Motor neuron (in vitro differentiated cells): Measurements from ENCODE around the gene CACHD1. TPM values are rescaled to one million over a fixed set of nuclear protein-coding genes. Genes with fewer than 3 reads are reported as not detected.
"Not testable (repeated sequence)": the region's sequence is repeated elsewhere in the genome, so short reads cannot be mapped to it uniquely, and the experiment has no call there.

ENCODE experiments used
- ATAC-seq, 8 experiments: fragments of 200-7000 bp; cut with Tn5 transposase; replicated peaks in 6 of 8; 2 replicates each; pipeline ENCODE4 v1.8.0; 2021; ENCODE audit warnings: mild to moderate bottlenecking in 8 of 8, moderate library complexity in 8 of 8
- H3K27ac ChIP-seq, 2 donors: fragments of 250-450 bp; sonication (Bioruptor Pico); 2 replicates each; pipeline ENCODE4 v1.9.0; 2021; ENCODE audit warnings: antibody characterized with exemption in 2 of 2, mild to moderate bottlenecking in 2 of 2, moderate library complexity in 1 of 2
- H3K4me1 ChIP-seq, 2 donors: fragments of 250-450 bp; sonication (Bioruptor Pico); replicated peaks in 1 of 2; 2 replicates each; pipeline ENCODE4 v1.6.1; 2021; ENCODE audit warnings: antibody characterized with exemption in 2 of 2, mild to moderate bottlenecking in 2 of 2, moderate library complexity in 1 of 2
- H3K4me3 ChIP-seq, 5 donors: fragments of 250-450 bp; sonication (Bioruptor Pico); 2 replicates each; pipeline ENCODE4 v1.9.0; 2021; ENCODE audit warnings: antibody characterized with exemption in 5 of 5, mild to moderate bottlenecking in 5 of 5, moderate library complexity in 4 of 5
- WGBS, 10 experiments: fragments of 450-650 bp; shearing (Covaris generic); methylation state at CpG; one replicate each; pipeline ENCODE4 v1.0.0; 2022; 5-methylcytosine and 5-hydroxymethylcytosine counted together
- in situ Hi-C, 9 experiments: fragments of 400-800 bp; cut with MboI; loops; one replicate each; pipeline ENCODE4 v1.15.0; 2021; ENCODE audit warnings: low sequenced_read_pairs in 9 of 9, low pct_unique_long_range_greater_than_20kb in 2 of 9; ENCODE audit not compliant: unreplicated experiment in 9 of 9
- total RNA-seq, 8 experiments: library from RNA; unstranded; fragments of 300-600 nt; gene quantifications; 2 replicates each; pipeline versions ENCODE4 v1.2.3 to v1.2.4, GENCODE V29; 2022

CACHD1 gene
- total RNA-seq, 8 experiments from 2014 or later, result 18.6 to 54.2 (median 31.6) TPM

GRCh38 chr1:64696879-64697278 is 226.9 kb downstream of the CACHD1 start:
- no peak overlapping the region for H3K4me3 ChIP-seq
- no peak for ATAC-seq
- WGBS, 10 experiments, result 75 to 100% (median 94%) methylated on average over 1 to 3 of the region's 3 CpGs; no CpG with 5 or more reads in 1 of the 10 experiments
- H3K27ac ChIP-seq, result no peak overlapping the region
- in situ Hi-C loops, result loop anchor here in 2 of 9 experiments (25.0 kb wide), 2 partner anchors 365 to 435 kb away; no protein-coding TSS in a partner anchor
- peaks cover 0 to 4% of the 10 kb centered on the region in 2 donors for H3K4me1 ChIP-seq

GRCh38 chr1:64699327-64699726 is 229.4 kb downstream of the CACHD1 start:
- Histone ChIP-seq H3K4me1 (peaks cover 0 to 4% of the 10 kb centered on the region in 2 donors), H3K27ac (no peak overlapping the region), H3K4me3 (no peak overlapping the region)
- in situ Hi-C loops, result loop anchor here in 2 of 9 experiments (25.0 kb wide), 2 partner anchors 363 to 437 kb away; no protein-coding TSS in a partner anchor
- WGBS, 10 experiments, result 33 to 100% (median 57%) methylated on average over 1 to 8 of the region's 8 CpGs
- peak in 2 of 8 experiments; percentile 12 to 16 for ATAC-seq

DNA sequence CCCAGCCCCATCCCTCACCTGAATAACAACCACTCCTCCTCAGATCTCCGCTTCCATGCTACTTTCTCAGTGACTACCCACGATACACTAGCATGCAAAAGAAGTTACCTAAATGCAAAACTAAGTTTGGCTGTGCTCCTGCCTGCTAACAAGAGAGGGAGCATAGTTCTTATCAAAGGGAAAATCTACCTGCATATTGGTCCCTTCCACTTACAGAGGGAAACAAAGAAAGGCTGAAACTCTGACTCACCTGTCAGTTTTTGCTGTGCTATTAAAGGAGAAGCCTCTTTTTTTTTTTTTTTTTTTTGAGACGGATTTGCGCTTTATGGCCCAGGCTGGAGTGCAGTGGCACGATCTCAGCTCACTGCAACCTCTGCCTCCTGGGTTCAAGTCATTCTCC is 231.1 kb downstream of the CACHD1 start:
- ATAC-seq, result no peak
- peaks cover 0 to 4% of the 10 kb centered on the region in 2 donors for H3K4me1 ChIP-seq
- in situ Hi-C loops, result no loop called here
- no peak overlapping the region for H3K27ac ChIP-seq
- H3K4me3 ChIP-seq, result no peak overlapping the region
- 20 to 100% (median 80%) methylated on average over 1 to 5 of the region's 5 CpGs; no CpG with 5 or more reads in 1 of the 10 experiments for WGBS, 10 experiments

DNA sequence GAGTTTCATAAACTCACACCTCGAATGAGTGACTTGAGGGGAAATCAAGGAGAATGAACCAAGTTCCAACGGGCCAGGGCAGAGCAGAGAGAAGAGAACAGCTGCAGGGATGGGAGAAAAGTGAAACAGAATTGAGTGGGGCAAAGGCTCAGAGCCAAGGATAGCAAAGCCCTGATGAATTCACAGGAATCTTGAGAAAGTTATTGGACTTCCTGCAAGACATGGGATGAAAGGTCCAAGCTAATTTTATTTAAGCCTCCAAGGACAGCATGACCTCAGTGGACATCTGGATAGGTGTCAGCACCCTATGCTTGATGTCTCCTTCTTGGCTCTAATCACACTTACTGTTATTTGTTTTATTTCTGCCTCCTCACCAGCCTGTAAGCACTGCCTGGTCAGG is 232.0 kb downstream of the CACHD1 start:
- peaks cover 0 to 4% of the 10 kb centered on the region in 2 donors for H3K4me1 ChIP-seq
- 0 to 85% (median 72%) methylated on average over 1 to 2 of the region's 2 CpGs; no CpG with 5 or more reads in 2 of the 10 experiments for WGBS, 10 experiments
- no peak overlapping the region for H3K27ac ChIP-seq
- in situ Hi-C loops, result no loop called here
- no peak for ATAC-seq
- no peak overlapping the region for H3K4me3 ChIP-seq

DNA sequence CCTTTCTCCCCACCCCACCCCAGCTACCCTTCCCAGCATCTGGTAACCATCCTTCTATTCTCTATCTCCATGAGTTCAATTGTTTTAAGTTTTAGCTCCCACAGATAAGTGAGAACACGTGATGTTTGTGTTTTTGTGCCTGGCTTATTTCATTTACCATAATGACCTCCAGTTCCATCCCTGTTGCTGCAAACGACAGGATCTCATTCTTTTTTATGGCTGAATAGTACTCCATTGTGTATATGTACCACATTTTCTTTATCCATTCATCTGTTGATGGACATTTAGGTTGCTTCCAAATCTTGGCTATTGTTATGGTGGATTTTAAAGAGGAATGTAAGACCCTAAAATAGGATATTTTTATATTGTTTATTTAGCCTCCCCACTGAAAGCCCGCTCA is 232.7 kb downstream of the CACHD1 start:
- ATAC-seq, H3K4me1 ChIP-seq, H3K4me3 ChIP-seq, H3K27ac ChIP-seq, in situ Hi-C loops: not testable (repeated sequence)
- 30 to 100% (median 83%) methylated on average over 1 to 3 of the region's 3 CpGs; no CpG with 5 or more reads in 1 of the 10 experiments for WGBS, 10 experiments

- Histone ChIP-seq H3K27ac (no peak overlapping the region), H3K4me3 (no peak overlapping the region), H3K4me1 (peaks cover 0 to 4% of the 10 kb centered on the region in 2 donors)
- in situ Hi-C loops, result no loop called here
- WGBS, 10 experiments, result 43 to 100% (median 59%) methylated on average over 1 to 2 of the region's 2 CpGs; no CpG with 5 or more reads in 6 of the 10 experiments
- ATAC-seq, result no peak
These were observed 233.7 kb downstream of the CACHD1 start for GRCh38 chr1:64703600-64703999.

GRCh38 chr1:64705591-64705990 is 235.7 kb downstream of the CACHD1 start:
- in situ Hi-C loops, result no loop called here
- 0 to 20% (median 13%) methylated on average over 1 of the region's 1 CpG; no CpG with 5 or more reads in 3 of the 10 experiments for WGBS, 10 experiments
- H3K27ac ChIP-seq, result no peak overlapping the region
- no peak overlapping the region for H3K4me3 ChIP-seq
- H3K4me1 ChIP-seq, result no peaks in the 10 kb centered on the region
- ATAC-seq, result peak in 2 of 8 experiments; percentile 74 to 98

DNA sequence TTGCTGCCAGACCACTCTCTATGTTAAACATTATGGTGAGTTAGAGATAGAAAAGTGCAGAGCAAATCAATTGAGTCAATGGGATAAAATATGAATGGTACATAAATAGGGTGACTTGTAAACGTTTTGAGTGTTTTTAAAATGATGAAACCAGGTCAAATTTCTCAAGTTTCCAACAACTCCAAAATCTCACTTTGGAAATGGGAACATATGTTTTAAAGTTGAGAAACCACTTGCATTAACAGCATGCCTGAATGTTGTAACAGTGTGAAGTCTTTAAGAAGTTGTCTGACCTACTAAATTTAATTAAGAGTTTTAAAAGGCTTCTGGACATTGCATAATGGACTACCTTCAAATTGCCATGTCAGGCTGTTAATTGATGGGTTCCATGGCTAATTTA is 241.3 kb downstream of the CACHD1 start:
- no peak for ATAC-seq
- Histone ChIP-seq H3K4me3 (no peak overlapping the region), H3K27ac (no peak overlapping the region), H3K4me1 (no peaks in the 10 kb centered on the region)
- WGBS, 10 experiments, result 0 to 60% (median 41%) methylated on average over 1 of the region's 1 CpG
- in situ Hi-C loops, result no loop called here

DNA sequence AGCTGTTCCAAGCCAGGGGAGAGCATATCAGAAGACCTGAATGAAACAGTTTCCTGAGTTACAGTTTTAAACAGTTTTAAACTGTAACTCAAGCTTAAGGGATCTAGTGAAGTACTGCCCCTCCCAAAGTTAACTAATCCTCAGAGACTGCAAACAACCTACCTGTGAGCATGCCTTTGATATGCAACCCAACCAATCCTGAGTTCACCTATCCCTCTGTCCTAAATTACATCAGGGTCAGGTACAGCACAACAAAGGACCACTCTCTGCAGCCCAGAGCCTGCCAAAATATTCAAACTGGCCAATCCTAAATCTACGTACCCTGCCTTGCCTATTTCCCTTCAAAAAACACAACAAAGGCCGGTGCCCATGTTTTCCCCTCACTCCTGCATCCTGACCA is 242.1 kb downstream of the CACHD1 start:
- 35 to 100% (median 80%) methylated on average over 1 to 2 of the region's 2 CpGs; no CpG with 5 or more reads in 2 of the 10 experiments for WGBS, 10 experiments
- H3K27ac ChIP-seq, result no peak overlapping the region
- ATAC-seq, result no peak

GRCh38 chr1:64715186-64715585 is 245.3 kb downstream of the CACHD1 start:
- in situ Hi-C loops, result no loop called here
- ATAC-seq, result no peak
- Histone ChIP-seq H3K27ac (no peak overlapping the region), H3K4me3 (no peak overlapping the region), H3K4me1 (no peaks in the 10 kb centered on the region)
- 0 to 98% (median 38%) methylated on average over 1 to 2 of the region's 2 CpGs for WGBS, 10 experiments

More for the DNA sequence above, 242.1 kb downstream of the CACHD1 start:
- no peaks in the 10 kb centered on the region for H3K4me1 ChIP-seq
- in situ Hi-C loops, result no loop called here
- H3K4me3 ChIP-seq, result no peak overlapping the region

GRCh38 chr1:64721135-64721534 is 251.2 kb downstream of the CACHD1 start:
- Histone ChIP-seq H3K4me1 (no peaks in the 10 kb centered on the region), H3K4me3 (no peak overlapping the region), H3K27ac (no peak overlapping the region)
- in situ Hi-C loops, result no loop called here
- no peak for ATAC-seq
- 14 to 93% (median 72%) methylated on average over 1 to 2 of the region's 2 CpGs; no CpG with 5 or more reads in 1 of the 10 experiments for WGBS, 10 experiments

DNA sequence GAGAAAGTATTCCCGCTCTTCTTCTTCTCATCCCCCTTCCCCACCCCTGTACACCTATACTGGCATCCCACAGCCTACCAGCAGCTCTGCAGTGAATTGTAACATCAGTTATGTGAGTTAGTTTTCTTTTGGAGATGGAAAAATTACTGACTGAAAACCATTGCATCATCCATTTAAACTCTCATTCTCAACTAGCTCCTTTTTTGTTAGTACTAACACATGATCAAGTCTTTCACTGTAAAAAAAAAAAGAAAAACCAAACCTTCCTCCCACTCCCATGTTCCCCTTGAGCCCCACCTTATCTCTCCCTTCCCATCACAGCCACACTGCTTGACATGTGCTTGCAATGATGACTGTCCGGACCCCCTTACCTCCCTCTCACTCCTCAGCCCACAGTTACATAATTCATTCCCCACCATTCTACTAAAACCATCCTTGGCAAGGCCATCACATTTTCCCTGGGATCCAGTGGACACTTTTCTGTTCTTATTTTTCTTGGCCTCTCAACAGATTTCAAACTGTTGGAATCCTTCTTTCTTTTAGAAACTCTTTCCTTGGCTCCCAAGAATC is 251.7 kb downstream of the CACHD1 start:
- 0 to 93% (median 83%) methylated on average over 1 to 2 of the region's 2 CpGs; no CpG with 5 or more reads in 3 of the 10 experiments for WGBS, 10 experiments

DNA sequence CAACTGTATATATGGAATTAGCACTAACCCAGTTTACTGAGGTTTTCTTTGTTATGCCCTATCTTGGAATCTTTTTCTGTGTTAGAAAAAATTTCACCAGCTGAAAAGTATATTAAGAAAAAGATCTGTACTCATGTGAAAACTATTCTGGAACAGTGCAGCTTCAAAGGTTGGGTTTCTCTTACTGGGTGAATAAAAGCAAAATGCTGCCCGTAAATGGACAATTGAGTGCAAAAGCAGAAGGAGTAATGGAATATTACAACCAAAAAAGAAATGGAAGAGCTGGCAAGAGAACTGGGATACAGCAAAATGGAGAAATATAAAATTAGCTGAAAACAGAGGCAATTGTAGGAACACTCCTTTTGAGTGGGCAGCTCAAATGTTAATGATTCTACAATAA is 257.9 kb downstream of the CACHD1 start:
- WGBS, 10 experiments, result 33 to 100% (median 89%) methylated on average over 1 of the region's 1 CpG
- Histone ChIP-seq H3K4me1 (no peaks in the 10 kb centered on the region), H3K27ac (no peak overlapping the region), H3K4me3 (no peak overlapping the region)
- in situ Hi-C loops, result no loop called here
- no peak for ATAC-seq

More for the DNA sequence above, 251.7 kb downstream of the CACHD1 start:
- no peak for ATAC-seq
- in situ Hi-C loops, result no loop called here
- H3K27ac ChIP-seq, result no peak overlapping the region
- H3K4me1 ChIP-seq, result no peaks in the 10 kb centered on the region
- no peak overlapping the region for H3K4me3 ChIP-seq
